Chondrocyte (in vitro differentiated cells): ENCODE measurements around the gene EPHB2. TPM values are rescaled to one million over a fixed set of nuclear protein-coding genes. Genes with fewer than 3 reads are reported as not detected.

Source experiments
- DNase-seq: peaks from one replicate; pipeline ENCODE4 v3.0.0; 2021; ENCODE audit warnings: mixed read lengths, low spot score
- H3K27ac Mint-ChIP-seq: one replicate; pipeline ENCODE4 v1.8.0; 2021; ENCODE audit warnings: mild to moderate bottlenecking, moderate library complexity, mixed read lengths; ENCODE audit not compliant: unreplicated experiment
- H3K27me3 Mint-ChIP-seq: 2 replicates; pipeline ENCODE4 v1.8.0; 2021; ENCODE audit warnings: low read depth, mixed read lengths
- H3K36me3 Mint-ChIP-seq: 2 replicates; pipeline ENCODE4 v1.8.0; 2021; ENCODE audit warnings: low read depth, mixed read lengths
- H3K4me1 Mint-ChIP-seq: 2 replicates; pipeline ENCODE4 v1.8.0; 2021; ENCODE audit warnings: low read depth, mild to moderate bottlenecking, mixed read lengths
- H3K4me3 Mint-ChIP-seq: one replicate; pipeline ENCODE4 v1.8.0; 2021; ENCODE audit warnings: mild to moderate bottlenecking, moderate library complexity, mixed read lengths; ENCODE audit not compliant: unreplicated experiment
- H3K9me3 Mint-ChIP-seq: 2 replicates; pipeline ENCODE4 v1.8.0; 2021; ENCODE audit warnings: low read depth, mixed read lengths
- CTCF ChIP-seq: fragments of 200-600 bp; sonication (generic); IDR thresholded peaks from 2 replicates; pipeline ENCODE4 v1.5.0; 2021; ENCODE audit warnings: antibody characterized with exemption, mild to moderate bottlenecking, moderate library complexity
- total RNA-seq: library from RNA; stranded (reverse); gene quantifications from 3 replicates; pipeline ENCODE4 v1.2.1, GENCODE V29; 2021

Gene EPHB2
- total RNA-seq, 1 donor from 2014 or later = 44.6 TPM

GRCh38 chr1:22786719-22787489 is 76.3 kb downstream of the EPHB2 start:
- Mint-ChIP-seq H3K4me3 (no peak overlapping the region), H3K36me3 (no peaks in the 10 kb centered on the region), H3K4me1 (peaks cover 15% of the 10 kb centered on the region), H3K27ac (no peak overlapping the region), H3K27me3 (no peaks in the 10 kb centered on the region), H3K9me3 (no peaks in the 10 kb centered on the region)
- no peak for DNase-seq
- no peak for TF ChIP-seq CTCF

GRCh38 chr1:22787636-22788035 is 77.0 kb downstream of the EPHB2 start:
- H3K27me3 Mint-ChIP-seq = no peaks in the 10 kb centered on the region
- no peaks in the 10 kb centered on the region for H3K36me3 Mint-ChIP-seq
- no peak for DNase-seq
- no peak for TF ChIP-seq CTCF
- H3K4me3 Mint-ChIP-seq = no peak overlapping the region
- peaks cover 15% of the 10 kb centered on the region for H3K4me1 Mint-ChIP-seq
- H3K27ac Mint-ChIP-seq = no peak overlapping the region
- H3K9me3 Mint-ChIP-seq = no peaks in the 10 kb centered on the region

GRCh38 chr1:22788254-22788661 is 77.6 kb downstream of the EPHB2 start:
- TF ChIP-seq CTCF = no peak
- DNase-seq = no peak
- H3K36me3 Mint-ChIP-seq = no peaks in the 10 kb centered on the region

GRCh38 chr1:22789356-22789994 is 78.8 kb downstream of the EPHB2 start:
- Mint-ChIP-seq H3K9me3 (no peaks in the 10 kb centered on the region), H3K27ac (no peak overlapping the region), H3K4me1 (peaks cover 15% of the 10 kb centered on the region)

More at GRCh38 chr1:22788254-22788661, 77.6 kb downstream of the EPHB2 start:
- Mint-ChIP-seq H3K4me1 (peaks cover 15% of the 10 kb centered on the region), H3K4me3 (no peak overlapping the region), H3K9me3 (no peaks in the 10 kb centered on the region), H3K27ac (peak overlapping the region; percentile 32), H3K27me3 (no peaks in the 10 kb centered on the region)

More at GRCh38 chr1:22789356-22789994, 78.8 kb downstream of the EPHB2 start:
- no peaks in the 10 kb centered on the region for H3K36me3 Mint-ChIP-seq
- no peak for DNase-seq
- H3K4me3 Mint-ChIP-seq = no peak overlapping the region
- no peak for TF ChIP-seq CTCF
- H3K27me3 Mint-ChIP-seq = no peaks in the 10 kb centered on the region
